G401.6 (cell line): Measurements from ENCODE around the gene PPIL3.
"Not testable (repeated sequence)": the region's sequence is repeated elsewhere in the genome, so short reads cannot be mapped to it uniquely, and the experiment has no call there.

Source experiments
- FAIRE-seq: peaks from 2 replicates; lab custom pipeline; 2012; peaks lifted over from hg19 to GRCh38; lab: Jason Lieb, UNC

The PPIL3 gene

DNA sequence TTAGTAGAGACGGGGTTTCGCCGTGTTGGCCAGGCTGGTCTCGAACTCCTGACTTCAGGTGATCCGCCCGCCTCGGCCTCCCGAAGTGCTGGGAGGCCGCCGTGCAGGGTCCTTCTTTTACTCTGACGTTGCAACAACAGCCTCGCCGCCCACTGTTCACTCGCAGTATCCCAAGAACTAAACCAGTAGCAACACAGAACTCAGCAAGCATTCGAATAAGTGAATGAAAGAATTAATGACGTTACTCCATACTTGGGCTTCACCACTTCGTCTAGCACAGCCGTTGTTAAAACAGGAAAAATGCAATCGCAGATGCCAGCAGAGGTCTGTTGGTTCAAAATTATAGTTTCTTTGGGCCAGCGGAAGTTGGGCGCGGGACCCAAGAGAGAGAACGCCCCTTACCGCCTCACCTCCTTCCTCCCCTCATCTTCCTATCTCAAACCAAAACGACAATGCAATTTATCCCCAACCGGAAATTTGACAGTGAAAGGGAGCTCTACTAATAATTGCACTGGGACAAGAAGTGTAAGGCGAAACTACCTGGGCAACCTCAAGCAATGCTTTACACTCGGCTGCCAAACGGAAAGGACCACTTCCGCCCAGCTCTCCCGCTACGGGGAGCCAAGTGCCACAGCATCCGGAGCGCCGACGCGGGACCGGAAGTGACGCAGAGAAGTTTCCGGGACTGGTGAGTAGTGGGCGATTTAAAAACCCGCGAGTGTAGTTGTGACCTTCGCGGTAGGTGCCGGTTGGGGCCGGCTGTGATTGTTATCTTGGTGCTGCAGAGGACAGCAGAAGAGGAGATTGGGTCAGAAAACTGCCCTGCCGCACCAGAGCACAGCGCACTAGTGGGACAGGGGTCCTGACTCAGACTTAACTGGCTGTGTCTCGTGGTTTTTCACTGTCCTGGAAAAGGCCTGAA, at the start of gene PPIL3, which contains the start of gene NIF3L1:
Gene PPIL3, minus strand, starts transcription at position 374 of the 922 bp plus-strand sequence. CDS start 1,462 bp downstream, outside the sequence.
Gene NIF3L1, plus strand, starts transcription at position 668 of the 922 bp plus-strand sequence. CDS start 2,573 bp downstream, outside the sequence.
- peak; percentile 98 for FAIRE-seq

DNA sequence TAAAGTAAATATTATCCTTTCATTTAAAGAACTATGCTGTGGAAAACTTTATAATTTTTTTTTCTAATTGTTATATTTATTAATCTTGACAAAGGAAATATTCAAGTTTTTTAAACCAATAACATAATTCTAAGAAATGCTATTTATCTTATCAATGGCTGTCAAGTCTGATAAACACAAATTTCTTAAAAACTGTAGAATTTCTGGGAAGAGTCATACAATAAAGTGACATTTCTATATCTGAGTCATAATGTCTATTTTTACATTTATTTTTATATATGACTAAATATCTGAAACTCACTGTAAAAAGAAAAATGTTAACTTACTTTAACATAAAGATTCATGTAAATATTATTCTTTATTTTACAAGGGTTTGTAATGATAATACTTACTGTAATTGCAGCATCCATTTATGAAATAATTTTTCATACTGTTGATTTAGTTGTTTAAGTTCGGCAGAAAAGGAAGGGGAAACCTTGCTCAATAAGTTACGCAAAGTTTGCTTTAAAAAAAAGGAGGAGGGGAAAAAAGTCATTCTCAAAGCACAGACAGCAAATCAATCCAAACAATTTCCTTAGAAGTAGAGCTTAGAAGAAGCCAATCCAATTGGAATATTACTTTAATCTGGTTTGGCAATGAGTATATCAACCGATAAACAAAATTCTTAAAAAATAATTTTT, 42.2 kb upstream of the PPIL3 start:
- peak; percentile 81 for FAIRE-seq

DNA sequence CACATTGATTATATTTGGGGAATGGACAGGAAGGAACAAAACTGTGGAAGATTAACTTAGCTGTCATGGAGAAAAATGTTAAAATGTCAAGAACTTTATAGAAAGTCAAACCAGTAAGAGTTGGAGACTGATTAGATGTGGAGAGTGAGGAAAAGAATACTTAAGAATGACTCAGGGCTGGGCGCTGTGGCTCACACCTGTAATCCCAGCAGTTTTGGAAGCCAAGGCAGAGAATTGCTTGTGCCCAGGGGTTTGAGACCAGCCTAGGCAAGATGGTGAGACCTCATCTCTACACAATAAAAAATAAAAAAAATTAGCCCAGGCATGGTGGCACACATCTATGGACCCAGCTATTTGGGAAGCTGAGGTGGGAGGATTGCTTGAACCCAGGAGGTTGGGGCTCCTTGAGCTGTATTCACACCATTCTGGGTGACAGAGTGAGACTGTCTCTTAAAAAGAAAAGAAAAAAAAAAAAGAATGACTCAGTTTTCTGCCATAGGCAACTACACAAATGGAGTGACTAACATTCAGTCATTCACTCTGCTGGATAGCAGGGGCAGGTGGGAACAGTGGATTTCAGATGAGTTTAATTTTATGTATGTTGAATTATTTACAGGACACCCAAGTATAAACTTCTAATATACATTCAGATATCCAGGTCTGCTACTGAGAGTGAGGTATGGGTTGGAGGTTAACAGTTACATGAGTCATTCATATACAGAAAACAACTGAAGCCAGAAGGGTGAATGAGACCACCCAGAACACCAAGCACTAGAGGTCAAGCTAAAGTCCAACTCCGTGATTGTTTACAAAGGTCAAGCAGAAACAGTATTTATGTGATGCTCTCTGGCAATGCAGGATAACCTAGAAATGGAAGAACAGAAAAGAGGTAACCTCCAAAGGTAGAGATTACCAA, 40.7 kb upstream of the PPIL3 start:
- no peak for FAIRE-seq

DNA sequence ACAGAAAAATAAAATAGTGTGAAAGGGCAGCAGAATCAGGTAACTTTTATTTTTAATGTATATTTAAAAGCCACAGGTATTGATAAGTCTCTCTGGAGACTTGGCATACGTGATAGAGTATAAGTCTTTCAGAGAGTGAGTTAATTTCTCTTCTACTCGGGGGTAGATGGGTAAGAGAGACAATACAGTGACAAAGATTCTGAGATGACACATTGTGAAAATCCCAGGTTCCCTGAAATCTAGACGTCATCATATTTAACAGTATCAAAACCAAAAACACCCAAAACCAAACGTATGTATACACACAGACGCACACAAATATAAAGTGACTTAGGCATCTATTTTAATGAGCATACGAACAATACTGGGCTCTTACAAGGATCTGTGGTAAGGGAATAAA, 33.6 kb upstream of the PPIL3 start:
- FAIRE-seq = no peak

- no peak for FAIRE-seq
Observed at GRCh38 chr2:200913654-200914053, 24.8 kb upstream of the PPIL3 start.

- no peak for FAIRE-seq
Observed at GRCh38 chr2:200909958-200910357, 21.1 kb upstream of the PPIL3 start.

- FAIRE-seq = peak; percentile 82
Observed at GRCh38 chr2:200905618-200906296, 16.9 kb upstream of the PPIL3 start.

GRCh38 chr2:200901459-200902072, 12.7 kb upstream of the PPIL3 start:
- peak; percentile 98 for FAIRE-seq

DNA sequence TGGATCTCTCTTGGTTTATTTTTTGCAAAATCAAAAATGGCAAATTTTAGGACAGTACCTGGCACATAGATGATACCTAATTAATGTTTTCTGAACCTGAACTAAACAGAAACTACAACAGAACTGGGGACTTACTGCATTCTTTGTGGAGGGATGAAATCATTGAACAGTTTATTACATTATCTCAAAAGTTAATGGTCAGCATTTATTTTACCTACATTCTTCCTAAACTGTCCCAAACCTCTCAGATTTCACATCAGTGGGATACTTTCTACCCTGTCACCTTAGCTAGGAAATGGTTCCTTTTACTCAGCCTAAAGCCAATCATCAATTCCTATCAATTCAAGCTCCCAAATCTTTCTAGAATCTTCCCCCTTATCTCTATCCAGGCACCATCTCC, 10.6 kb upstream of the PPIL3 start:
- no peak for FAIRE-seq

DNA sequence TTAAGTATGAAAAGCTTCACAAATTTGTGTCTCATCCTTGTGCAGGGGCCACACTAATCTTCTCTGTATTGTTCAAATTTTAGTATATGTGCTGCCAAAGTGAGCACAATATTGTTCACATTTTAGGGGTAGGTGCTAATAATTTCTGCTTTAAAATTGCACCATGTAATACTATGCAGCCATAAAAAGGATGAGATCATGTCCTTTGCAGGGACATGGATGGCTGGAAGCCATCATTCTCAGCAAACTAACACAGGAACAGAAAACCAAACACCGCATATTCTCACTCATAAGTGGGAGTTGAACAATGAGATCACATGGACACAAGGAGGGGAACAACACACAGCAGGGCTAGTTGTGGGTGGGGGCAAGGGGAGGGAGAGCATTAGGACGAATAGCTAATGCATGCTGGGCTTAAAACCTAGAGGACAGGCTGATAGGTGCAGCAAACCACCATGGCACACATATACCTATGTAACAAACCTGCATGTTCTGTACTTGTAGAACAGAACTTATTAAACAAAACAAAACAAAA, 7.1 kb downstream of the PPIL3 start:
- not testable (repeated sequence) for FAIRE-seq

GRCh38 chr2:200878289-200878880, 10.5 kb downstream of the PPIL3 start:
- peak; percentile 65 for FAIRE-seq

GRCh38 chr2:200877443-200877842, 11.4 kb downstream of the PPIL3 start:
- no peak for FAIRE-seq

DNA sequence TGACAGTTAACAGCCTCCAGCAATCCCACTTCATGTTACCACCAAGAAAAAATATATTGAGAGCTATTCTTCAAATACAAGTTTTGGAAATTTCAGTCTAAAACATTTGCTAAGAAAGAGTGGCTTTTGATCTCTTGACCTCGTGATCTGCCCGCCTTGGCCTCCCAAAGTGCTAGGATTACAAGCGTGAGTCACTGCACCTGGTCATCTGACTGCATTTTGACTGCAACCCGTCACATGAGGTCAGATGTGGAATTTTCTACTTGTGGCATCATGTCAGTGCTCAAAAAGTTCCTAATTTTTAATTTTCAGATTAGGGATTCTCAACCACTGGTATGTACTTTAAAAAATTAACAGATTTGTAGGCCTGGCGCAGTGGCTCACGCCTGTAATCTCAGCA, 15.3 kb downstream of the PPIL3 start:
- no peak for FAIRE-seq

GRCh38 chr2:200871151-200871550, 17.7 kb downstream of the PPIL3 start:
- no peak for FAIRE-seq

DNA sequence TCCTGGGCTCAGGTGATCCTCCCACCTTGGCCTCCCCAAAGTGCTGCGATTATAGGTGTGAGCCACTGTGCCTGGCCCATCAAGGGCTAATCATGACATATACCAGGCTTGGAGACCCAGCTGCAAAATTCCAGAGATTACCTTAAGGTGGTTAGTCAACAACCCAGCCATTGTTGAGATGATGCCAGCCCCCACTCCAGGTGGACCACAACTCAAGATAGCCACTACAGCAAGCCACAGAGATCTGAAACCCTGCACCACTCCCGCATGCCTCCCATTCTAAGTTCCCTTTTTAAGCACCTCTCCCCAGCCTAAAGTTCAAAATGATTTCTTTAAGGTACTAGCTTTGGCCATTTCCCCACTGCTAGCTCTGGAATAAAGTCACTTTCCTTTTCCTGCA, 19.9 kb downstream of the PPIL3 start:
- FAIRE-seq = no peak

DNA sequence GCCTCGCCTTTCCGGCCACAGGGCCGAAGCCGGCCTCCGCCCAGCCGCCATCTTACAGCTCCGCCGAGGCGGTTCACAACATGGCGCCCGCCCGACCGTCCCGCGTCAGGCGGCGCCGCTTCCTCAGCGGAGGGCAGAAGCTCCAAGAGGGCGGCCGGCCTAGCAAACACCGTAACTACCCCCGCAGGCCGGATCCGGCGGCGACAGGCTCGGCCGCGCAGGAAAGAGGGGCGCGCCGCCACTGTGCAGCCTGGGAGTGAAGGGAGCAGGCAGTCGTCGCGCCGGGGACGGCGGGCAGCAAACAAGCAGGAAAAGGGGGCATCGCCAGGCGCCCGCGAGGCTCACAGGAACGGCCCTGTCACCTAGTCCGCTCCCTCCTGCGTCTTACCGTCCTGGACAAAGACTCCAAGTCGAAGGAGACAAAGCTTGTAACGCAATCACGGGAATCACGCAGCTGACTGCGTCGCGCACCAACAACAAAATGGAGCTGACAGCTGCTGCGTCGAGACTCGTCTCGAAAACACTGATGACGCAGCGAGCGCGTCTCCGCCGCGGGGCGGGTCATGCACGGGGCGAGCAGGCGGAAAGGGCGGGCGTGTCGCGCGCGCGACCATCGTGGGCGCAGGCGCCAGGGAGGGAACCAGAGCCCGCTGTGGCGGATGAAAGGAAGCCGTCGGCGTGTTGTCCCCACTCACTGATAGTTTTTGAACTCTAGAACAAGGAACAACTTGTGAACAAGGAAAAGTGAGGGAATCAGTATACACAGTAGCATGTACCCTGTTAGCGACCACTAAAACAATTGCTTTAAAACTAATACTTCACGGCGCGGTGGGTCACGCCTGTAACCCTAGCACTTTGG, 24.5 kb downstream of the PPIL3 start, which contains the start of gene CLK1:
Gene CLK1, minus strand, starts transcription at position 483 of the 859 bp plus-strand sequence. CDS start 2,796 bp downstream, outside the sequence.
- no peak for FAIRE-seq

DNA sequence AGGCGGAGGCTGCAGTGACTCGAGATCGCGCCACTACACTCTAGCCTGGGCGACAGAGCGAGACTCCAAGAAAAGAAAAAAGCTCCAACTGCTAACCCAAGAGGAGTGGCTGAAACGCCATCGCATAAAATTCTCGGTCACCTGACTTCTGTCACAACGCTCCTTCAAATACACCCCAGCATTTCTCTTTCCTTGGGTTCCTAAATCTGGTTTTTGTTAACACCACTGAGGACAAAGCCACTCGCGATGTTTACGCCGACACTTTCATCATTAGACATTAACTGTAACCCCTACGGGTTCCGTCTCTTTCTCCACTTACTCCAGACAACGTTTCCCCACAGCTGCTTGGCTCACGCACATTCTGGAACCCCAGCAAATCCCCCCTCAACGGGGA, 25.1 kb downstream of the PPIL3 start:
- FAIRE-seq = no peak

- FAIRE-seq = no peak
Observed at GRCh38 chr2:200862532-200863000, 26.3 kb downstream of the PPIL3 start.

DNA sequence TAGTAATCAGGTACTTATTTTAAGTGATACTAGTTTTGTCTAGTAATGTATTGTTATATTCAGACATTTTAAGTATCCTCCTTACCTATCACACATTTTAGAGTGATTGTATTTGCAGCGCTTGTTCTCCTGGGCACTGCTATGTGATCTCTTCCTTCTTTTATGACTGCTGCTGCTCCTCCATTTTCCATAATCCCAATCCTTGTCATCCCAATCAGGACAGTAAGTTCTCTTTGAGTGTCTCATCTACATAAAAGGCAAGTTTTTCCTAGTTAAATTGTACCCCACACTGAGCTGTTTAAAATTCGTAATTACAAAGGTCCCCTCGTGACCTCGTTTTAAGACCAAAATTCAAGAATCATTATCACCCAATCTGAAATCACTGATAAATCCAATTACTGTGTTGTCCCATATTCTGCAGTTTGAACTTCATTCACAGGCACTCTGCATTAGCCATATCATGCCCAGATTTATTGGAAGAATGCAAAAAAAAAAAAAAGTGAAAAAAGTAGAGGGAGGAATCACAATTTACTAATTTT, 27.2 kb downstream of the PPIL3 start:
- no peak for FAIRE-seq
